Measurements from ENCODE around the gene ACVR1.

Gene ACVR1

DNA sequence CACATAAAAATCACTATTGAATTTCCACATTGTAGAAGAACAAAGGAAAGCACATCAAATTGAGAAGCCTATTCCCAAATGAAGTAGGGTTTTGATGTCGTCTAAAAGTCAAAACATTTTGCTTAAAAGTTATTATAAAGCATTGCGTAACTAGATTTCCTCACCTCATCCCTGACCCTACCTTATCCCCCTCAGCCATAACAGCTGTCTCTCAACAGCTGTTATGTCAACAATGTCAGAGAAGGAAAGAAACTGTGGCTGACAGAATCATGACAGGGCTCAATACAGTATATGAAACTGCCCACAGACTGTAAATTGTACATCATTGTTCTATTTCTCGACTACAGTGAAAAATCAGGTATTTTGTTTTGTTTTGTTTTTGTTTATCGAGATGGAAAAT lies 184.4 kb downstream of the ACVR1 start:
- no peak for DNase-seq

DNA sequence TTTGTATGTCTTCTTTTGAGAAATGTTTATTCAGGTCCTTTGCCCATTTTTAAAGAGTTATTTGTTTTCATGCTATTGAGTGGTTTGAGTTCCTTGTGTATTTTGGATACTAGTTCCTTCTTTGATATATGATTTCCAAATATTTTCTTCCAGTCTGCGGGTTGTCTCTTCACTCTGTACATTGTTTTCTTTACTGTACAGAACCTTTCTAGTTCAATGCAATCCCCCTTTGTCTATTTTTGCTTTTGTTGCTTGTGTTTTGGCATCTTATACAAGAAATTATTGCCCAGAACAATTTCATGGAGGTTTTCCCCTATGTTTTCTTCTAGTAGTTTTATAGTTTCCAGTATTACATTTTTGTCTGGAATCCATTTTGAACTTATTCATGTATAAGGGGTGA lies 185.0 kb downstream of the ACVR1 start:
- no peak for DNase-seq
